Measurements from ENCODE around the gene AIP. TPM values are rescaled to one million over a fixed set of nuclear protein-coding genes. Genes with fewer than 3 reads are reported as not detected.

The AIP gene
- total and polyA plus RNA-seq, 9 of the 15 experiments (the other 6 are each of a cell fraction or from before 2014, with no cell fraction given), result 5.2 to 92.5 (median 52.7) TPM

- no peak for TF ChIP-seq ZNF398 (CRISPR knock-in tag; IDR thresholded peaks at IDR 0.05)
- no peak for TF ChIP-seq CGGBP1 (CRISPR knock-in tag; IDR thresholded peaks at IDR 0.05)
- no peak for TF ChIP-seq HDAC3 (IDR thresholded peaks at IDR 0.05; ENCODE audit: borderline replicate concordance, partially characterized antibody)
- TF ChIP-seq NCOA6 (IDR thresholded peaks at IDR 0.05), result no peak
- peak; percentile 66; the same call in 1 of the 2 replicates for TF ChIP-seq ZBTB2 (IDR thresholded peaks at IDR 0.05)
- TF ChIP-seq PATZ1 (CRISPR knock-in tag; IDR thresholded peaks at IDR 0.05; ENCODE audit: borderline replicate concordance), result no peak
- TF ChIP-seq MNT (conservative IDR thresholded peaks at IDR 0.05), result peak in 1 of 2 experiments; percentile 60; a peak in 1 of 4 replicates
- TF ChIP-seq ZNF695 (CRISPR knock-in tag; IDR thresholded peaks at IDR 0.05), result no peak
- TF ChIP-seq FOXO4 (CRISPR knock-in tag; IDR thresholded peaks at IDR 0.05), result 0 out of 2 replicates have a peak, but pooled peaks have one; percentile 37
- TF ChIP-seq DDX20 (tag; IDR thresholded peaks at IDR 0.05; ENCODE audit: low read depth), result no peak
- TF ChIP-seq HMG20B (CRISPR knock-in tag; IDR thresholded peaks at IDR 0.05), result no peak
- TF ChIP-seq DPF2 (IDR thresholded peaks at IDR 0.05), result peak; percentile 55; the same call in 1 of the 2 replicates
- TF ChIP-seq MIER1 (IDR thresholded peaks at IDR 0.05; ENCODE audit: low read depth), result no peak
- TF ChIP-seq TRIM25 (IDR thresholded peaks at IDR 0.05; ENCODE audit: borderline replicate concordance), result no peak
- TF ChIP-seq THAP7 (CRISPR knock-in tag; IDR thresholded peaks at IDR 0.05), result no peak
These were observed 19.0 kb upstream of the AIP start (continued) for GRCh38 chr11:67463680-67464410.

Data from K562 (cell line).